AG04450 (cell line): ENCODE measurements around the gene CYTH2. TPM values are rescaled to one million over a fixed set of nuclear protein-coding genes. Genes with fewer than 3 reads are reported as not detected.

Experiments used
- CTCF ChIA-PET: fragments of 300-600, 350-600 bp; formaldehyde crosslinking; extraction: SDS; loops from one replicate; lab custom pipeline; 2022; ENCODE audit warnings: antibody characterized with exemption, inconsistent platforms; lab: Charles Lee
- POLR2A ChIA-PET: fragments of 350-600 bp; formaldehyde crosslinking; extraction: SDS; loops from one replicate; lab custom pipeline; 2021; ENCODE audit warnings: antibody characterized with exemption, inconsistent platforms; lab: Yijun Ruan, JAX
- DNase-seq: peaks from one replicate; pipeline ENCODE4 v3.0.0-alpha.2; 2011; ENCODE audit warnings: low read depth, low spot score
- H3K27ac ChIP-seq: one replicate; pipeline ENCODE4 v1.5.1; 2012; ENCODE audit warnings: low read depth, low read length, control low read depth
- H3K27me3 ChIP-seq: one replicate; pipeline ENCODE4 v1.6.0; 2012; ENCODE audit warnings: low read length; ENCODE audit not compliant: control insufficient read depth, insufficient read depth
- H3K4me3 ChIP-seq: 2 replicates; pipeline ENCODE4 v1.5.1; 2011; ENCODE audit warnings: mild to moderate bottlenecking, low read depth, low read length, control low read depth
- H3K9me3 ChIP-seq: 2 replicates; pipeline ENCODE4 v1.5.1; 2012; ENCODE audit warnings: low read length; ENCODE audit not compliant: control insufficient read depth, insufficient read depth
- polyA plus RNA-seq: library from polyadenylated mRNA; depleted of rRNA; stranded (reverse); fragments of >200 nt; gene quantifications from 2 replicates; pipeline ENCODE4 v1.2.3, GENCODE V29; 2011
- TF ChIP-seq, protein P1 (sequence below): IDR thresholded peaks from 2 replicates; pipeline ENCODE4 v1.5.1; 2011; ENCODE audit warnings: low read depth, low read length, control low read depth, inconsistent platforms

Gene CYTH2
- polyA plus RNA-seq, 1 experiment: 29.3 TPM

DNA sequence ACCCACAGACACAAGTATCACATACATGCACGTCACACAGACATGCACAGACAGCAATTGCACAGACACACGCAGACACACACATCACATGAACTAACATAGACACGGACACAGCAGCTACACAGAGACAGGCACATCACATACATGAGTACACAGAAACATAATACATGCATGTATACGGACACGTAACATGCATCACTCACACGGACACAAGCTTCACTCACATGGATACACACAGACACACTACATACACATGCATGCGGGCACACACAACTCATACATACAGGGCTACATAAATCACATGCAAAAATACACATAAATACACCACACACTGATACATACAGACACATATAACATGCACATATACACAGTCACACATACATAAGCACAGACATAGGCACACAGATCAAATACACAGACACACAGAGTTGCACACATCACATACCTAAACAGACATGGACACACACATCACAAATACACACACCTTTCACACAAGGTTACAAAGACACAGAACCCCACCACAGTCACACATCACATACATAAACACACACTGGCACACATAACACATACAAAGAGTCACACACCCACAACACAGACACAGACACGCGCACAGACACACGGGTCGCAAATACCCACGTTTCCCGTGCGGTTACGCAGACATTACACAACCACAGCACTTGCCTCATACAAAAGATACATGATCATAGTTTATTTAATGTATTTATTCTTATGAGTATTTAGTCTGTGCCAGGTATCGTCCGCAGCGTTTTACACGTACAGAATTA is 43.5 kb downstream of the CYTH2 start:
- TF ChIP-seq, protein P1, sequence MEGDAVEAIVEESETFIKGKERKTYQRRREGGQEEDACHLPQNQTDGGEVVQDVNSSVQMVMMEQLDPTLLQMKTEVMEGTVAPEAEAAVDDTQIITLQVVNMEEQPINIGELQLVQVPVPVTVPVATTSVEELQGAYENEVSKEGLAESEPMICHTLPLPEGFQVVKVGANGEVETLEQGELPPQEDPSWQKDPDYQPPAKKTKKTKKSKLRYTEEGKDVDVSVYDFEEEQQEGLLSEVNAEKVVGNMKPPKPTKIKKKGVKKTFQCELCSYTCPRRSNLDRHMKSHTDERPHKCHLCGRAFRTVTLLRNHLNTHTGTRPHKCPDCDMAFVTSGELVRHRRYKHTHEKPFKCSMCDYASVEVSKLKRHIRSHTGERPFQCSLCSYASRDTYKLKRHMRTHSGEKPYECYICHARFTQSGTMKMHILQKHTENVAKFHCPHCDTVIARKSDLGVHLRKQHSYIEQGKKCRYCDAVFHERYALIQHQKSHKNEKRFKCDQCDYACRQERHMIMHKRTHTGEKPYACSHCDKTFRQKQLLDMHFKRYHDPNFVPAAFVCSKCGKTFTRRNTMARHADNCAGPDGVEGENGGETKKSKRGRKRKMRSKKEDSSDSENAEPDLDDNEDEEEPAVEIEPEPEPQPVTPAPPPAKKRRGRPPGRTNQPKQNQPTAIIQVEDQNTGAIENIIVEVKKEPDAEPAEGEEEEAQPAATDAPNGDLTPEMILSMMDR: no peak
- Histone ChIP-seq H3K27ac (no peak overlapping the region), H3K27me3 (peaks cover 31% of the 10 kb centered on the region), H3K9me3 (no peaks in the 10 kb centered on the region; the same call in 1 of the 2 replicates), H3K4me3 (no peak overlapping the region)
- DNase-seq: no peak
- CTCF ChIA-PET: interaction anchor here (0.6 kb wide), 1 partner anchor 62 kb away, joined by 3 read pairs; no protein-coding TSS in a partner anchor
- POLR2A ChIA-PET: no interaction called here

DNA sequence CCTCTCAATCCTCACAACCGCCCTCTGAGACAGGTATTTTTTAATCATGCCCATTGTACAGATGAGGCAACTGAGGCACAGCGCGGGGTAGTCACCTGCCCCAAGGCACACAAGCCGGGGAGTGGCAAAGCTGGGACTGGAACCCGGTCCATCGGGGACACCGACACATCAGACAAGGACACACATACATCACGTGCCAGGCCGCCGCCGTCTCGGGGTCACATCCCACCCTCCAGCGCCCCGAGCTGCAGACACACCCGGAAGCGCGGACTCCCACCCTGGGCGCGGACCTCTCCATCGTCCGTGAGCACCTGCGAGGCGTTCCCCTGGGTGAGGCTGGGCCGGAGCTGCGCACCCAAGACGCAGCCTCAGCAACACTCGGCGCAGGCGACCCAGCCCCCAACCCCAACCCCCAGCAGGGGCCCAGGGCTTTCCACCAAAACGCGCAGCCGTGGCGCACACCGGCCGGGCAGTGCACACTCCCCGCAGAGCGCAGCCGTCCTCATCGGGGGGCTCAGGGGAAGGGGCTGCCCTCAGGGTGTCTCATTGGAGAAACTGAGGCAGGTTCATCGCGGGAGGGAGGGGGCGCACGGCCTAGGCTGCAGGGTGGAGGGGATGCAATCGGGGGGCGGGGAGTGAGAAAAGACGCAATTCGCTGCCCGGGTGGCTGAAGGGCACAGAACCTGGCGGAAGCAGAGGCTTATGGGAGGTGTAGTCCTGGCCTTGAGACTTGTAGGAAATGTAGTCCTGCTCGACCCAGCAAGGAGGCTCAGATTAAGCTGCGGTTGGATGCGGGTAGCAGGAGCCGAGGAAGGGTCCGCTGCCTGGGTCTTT is 44.3 kb downstream of the CYTH2 start:
- TF ChIP-seq, protein P1: no peak
- POLR2A ChIA-PET: interaction anchor here (0.5 to 1.4 kb wide), 2 partner anchors 45 to 105 kb away, joined by 3 to 4 read pairs; partner anchors contain the start of genes RPL18 and SPHK2

DNA sequence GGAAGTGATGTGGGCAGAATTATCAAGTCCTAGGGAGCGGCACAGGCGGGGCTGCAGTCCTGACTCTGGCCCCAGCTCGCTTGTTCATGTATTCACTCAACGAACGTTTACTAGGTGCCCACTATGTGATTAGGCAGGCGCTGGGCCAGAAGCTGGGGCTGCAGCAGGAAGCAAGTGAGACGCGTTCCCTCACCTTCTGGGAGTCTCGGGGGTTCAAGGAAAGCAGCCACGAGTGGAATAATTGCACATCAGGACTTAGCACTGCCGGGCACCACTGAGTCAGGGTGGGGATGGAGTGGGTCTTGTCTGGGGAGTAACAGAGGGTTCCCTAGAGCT is 44.9 kb downstream of the CYTH2 start:
- Histone ChIP-seq H3K4me3 (peak overlapping the region; percentile 69; the same call in 1 of the 2 replicates), H3K9me3 (no peaks in the 10 kb centered on the region; the same call in 1 of the 2 replicates), H3K27me3 (peaks cover 27% of the 10 kb centered on the region), H3K27ac (no peak overlapping the region)
- POLR2A ChIA-PET: interaction anchor here (0.5 to 1.4 kb wide), 3 partner anchors 44 to 233 kb away, joined by 3 to 4 read pairs (median 4); partner anchors contain the start of genes IZUMO1, RPL18 and SPHK2
- no peak for DNase-seq
- TF ChIP-seq, protein P1: no peak
- CTCF ChIA-PET: interaction anchor here (0.6 to 1.2 kb wide), 3 partner anchors 8 to 247 kb away, joined by 3 to 5 read pairs (median 5); no protein-coding TSS in a partner anchor

More for the DNA sequence above, 44.3 kb downstream of the CYTH2 start:
- H3K4me3 ChIP-seq: peak overlapping the region; percentile 69
- H3K27me3 ChIP-seq: peaks cover 27% of the 10 kb centered on the region
- CTCF ChIA-PET: interaction anchor here (0.6 to 1.2 kb wide), 3 partner anchors 7 to 61 kb away, joined by 3 to 5 read pairs (median 5); no protein-coding TSS in a partner anchor
- no peak for DNase-seq
- no peaks in the 10 kb centered on the region; the same call in 1 of the 2 replicates for H3K9me3 ChIP-seq
- no peak overlapping the region for H3K27ac ChIP-seq

DNA sequence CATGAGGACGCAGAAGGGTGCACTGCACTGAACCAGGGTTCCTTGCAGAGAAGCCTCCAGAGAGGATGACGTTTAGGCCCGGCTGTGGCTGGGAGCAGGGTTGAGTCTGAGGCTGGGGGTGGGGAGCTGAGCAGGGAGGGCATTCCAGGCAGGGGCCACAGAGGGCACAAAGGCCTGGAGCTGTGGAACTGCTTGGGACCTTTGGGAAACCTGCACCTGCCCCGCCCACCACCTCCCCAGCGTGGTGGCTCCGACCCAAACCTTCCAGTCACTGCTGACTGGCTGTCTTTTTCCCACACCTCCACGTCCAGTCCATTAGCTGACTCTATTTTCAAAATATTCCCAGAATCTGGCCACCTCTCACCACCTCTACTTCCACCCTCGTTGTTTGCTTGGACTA is 47.4 kb downstream of the CYTH2 start:
- no peaks in the 10 kb centered on the region; the same call in 1 of the 2 replicates for H3K9me3 ChIP-seq
- DNase-seq: no peak
- TF ChIP-seq, protein P1: no peak
- CTCF ChIA-PET: no interaction called here
- peaks cover 15% of the 10 kb centered on the region for H3K27me3 ChIP-seq
- H3K27ac ChIP-seq: no peak overlapping the region
- POLR2A ChIA-PET: interaction anchor here (0.6 kb wide), 1 partner anchor 65 kb away, joined by 4 read pairs; no protein-coding TSS in a partner anchor
- no peak overlapping the region for H3K4me3 ChIP-seq
